GM21528 (cell line): ENCODE results near the gene GALNT13.

ENCODE experiments used
- ATAC-seq: cut with Tn5 transposase; IDR thresholded peaks from one replicate; pipeline ENCODE4 v1.9.1; 2021; ENCODE audit warnings: mild to moderate bottlenecking, moderate library complexity; ENCODE audit not compliant: unreplicated experiment, low FRiP score

Gene GALNT13

GRCh38 chr2:153871231-153872221 is at the start of gene GALNT13:
GALNT13 (plus strand) TSS chr2:153871922.
- no peak for ATAC-seq

- no peak for ATAC-seq
These were observed 47.8 kb upstream of the GALNT13 start for GRCh38 chr2:153823880-153824279.

- no peak for ATAC-seq
These were observed 43.4 kb upstream of the GALNT13 start for GRCh38 chr2:153828335-153828734.

DNA sequence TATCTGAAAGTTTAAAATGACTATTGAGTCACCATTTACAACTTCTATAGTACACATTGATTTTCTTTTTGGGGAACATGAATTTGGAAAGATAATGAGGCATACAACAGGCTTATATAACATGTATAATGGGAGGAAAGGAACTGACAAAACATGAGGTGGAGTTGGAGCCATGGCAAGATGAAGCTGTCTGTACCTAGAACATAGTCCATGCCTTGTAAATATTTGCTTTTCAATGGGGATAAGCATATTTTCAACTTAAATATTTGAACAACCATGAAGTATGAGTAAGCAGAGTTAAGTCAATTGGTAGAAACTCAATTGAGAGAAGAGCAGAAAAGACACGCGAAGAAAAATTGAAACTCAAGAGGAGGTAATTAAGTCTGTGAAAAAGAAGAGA is 37.1 kb upstream of the GALNT13 start:
- ATAC-seq: no peak

DNA sequence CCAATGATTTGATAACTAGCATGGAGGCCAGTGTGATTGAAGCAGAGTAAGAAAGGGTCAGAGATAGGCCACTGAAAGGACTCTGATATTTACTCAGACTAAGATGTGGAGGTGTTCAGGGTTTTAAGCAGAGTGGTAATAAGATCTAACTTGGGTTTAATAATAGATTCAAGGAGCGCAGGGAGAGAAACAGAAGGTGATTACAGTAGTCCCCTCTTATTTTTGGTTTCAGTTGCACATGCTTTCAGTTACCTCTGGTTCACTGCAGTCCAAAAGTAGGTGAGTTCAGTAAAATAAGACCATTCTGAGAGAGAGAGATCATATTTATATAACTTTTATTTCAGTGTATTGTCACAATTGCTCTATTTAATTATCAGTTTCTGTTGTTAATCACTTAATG is 13.5 kb upstream of the GALNT13 start:
- no peak for ATAC-seq

- no peak for ATAC-seq
These were observed 7.7 kb upstream of the GALNT13 start for GRCh38 chr2:153864022-153864421.

- ATAC-seq: no peak
These were observed 5.1 kb upstream of the GALNT13 start for GRCh38 chr2:153866595-153866994.

- no peak for ATAC-seq
These were observed 1.4 kb upstream of the GALNT13 start for GRCh38 chr2:153870308-153870707.

DNA sequence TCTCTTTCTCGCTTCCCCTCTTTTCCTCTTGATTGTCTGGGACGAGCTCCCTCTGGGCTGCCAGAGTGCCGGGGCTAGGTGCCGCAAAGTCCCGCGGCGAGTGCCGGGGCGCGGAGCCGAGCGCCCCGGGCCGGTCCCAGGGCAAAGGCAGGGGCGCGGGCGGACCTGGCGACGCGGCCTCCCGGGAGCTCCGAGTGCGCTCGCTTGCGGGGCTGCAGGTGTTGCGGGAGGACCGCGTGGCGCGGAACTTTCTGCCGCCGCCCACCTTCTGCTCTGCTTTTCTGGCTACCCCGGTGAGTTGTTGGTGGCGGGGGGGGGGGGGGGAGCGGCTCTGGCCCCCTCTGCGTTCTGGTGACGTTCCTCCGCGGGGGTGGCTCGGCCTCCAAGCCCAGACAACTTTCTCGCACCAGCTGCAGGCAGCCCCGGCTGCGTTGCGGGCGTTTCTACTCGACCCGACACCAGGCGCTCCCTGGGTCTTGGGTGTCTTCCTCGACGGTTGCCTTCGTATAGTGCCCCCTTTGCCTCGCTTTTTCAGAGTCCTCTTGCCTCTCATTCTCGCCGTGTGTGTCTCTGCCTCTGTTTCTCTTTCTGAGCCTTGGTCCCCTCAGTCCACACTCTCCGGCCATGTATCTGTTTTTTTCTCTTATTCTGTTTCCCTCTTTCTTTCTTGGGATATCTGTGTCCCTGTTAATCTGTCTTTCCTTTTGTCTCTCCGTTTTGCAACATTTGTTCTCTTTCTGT is 759 bp downstream of the GALNT13 start:
- no peak for ATAC-seq

DNA sequence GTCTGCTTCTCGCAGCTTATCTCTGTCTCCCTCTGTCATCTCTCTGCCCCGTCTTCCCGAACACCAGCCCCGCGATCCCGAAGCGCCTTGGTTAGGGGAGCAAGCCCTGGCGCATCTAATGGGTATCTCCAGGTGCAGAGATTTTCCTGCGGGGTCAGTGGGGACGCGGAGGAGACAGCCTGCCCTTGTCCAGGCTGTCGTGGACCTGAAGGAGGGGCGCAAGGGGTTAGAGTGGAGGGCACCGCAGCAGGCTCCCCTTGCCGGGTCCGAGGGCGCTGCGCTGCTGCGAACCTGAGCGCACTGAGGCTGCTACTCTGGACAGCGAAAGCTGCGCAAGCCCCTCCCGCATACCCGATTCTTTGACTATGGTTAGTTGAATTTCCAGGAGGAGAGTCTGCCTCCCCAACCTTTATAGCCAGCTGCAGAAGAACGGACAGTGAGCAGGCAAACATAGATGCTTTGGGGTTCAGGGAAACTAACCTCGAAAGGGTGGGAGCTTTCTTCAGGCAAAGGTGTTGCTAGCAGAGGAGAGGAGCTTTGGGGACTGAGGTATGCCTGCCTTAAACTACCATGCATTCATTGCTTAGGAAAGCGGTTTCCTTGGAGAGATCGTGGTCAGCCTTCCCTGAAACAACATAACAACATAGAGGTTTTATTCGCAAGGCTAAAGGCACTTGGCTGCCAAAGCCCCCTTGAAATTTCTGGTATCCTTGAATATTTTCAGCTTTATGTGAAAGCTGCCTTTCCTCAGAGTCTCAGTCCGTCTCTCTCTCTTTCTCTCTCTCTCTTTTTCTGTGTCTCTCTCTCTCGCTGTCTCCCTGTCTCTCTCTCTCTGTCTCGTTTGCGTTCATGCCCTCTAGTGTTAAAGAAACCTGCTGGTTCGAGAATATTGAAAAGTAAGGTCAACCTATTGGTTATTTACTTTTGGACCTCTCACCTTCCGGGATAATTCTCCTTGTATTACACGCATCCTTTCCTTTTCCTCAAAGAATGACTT is 1.6 kb downstream of the GALNT13 start:
- no peak for ATAC-seq

DNA sequence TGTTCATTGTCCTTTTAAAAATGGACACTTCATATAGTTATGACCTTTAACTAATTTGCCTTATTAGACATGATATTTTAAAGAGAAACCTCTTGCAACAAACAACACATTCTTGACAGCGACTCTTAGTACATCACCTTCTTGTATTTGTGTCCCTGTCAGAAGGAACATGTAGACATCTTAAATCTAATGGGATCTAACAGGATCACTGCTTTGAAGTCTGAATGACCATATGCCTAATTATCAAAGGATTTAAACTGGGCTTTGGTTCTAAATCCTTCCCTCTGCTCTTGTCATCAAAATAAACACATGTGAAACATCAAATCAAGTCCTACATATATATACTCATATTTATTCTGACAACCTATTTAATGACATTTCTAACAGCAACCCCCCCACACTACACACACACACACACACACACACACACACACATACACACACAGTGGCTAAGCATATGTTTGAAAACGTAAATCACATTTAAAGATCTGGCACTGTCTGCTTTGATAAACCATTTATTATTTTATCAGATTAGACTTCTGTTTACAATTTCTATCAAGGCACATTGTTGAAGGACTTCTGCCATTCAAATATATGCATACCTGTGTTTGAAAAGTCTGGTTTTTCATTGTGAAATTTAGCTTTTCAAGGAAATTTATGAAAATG is 4.2 kb downstream of the GALNT13 start:
- ATAC-seq: no peak

DNA sequence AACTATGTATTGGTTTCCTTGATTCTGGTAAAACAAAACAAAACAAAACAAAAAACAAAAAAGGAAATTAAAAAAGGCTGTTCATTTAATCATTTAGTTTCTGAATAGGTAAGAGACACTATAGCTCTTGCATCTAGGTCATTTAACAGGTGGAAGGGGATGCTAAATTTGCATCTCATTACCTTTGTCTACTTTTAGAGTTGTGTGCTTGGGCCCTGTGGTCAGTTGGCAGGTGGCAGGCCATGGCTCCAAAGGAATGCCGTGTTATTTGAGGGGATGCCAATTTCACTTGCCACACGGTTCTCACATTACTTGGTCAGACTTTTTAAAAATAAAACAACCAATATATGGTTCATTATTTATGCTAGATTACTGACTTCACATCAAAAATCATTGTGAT is 9.2 kb downstream of the GALNT13 start:
- ATAC-seq: no peak

DNA sequence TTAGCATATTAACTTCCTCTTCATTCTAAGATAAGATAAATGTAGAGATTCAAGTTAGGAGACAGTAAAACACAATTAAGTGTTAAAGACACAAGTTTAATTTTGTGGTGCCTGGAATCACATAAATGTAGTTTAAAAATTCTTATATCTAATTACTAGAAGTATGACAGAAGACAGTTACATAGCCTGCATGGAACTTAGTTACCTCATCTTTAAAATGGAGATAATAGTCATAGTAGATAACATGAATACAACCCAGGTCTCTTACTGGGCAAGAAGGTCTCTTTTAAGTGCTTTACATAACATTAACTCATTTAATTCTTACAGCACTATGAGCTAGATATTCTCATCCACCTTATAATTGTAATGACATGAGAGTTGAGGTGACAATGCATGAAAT is 15.1 kb downstream of the GALNT13 start:
- no peak for ATAC-seq

GRCh38 chr2:153890576-153890975 is 18.9 kb downstream of the GALNT13 start:
- no peak for ATAC-seq

DNA sequence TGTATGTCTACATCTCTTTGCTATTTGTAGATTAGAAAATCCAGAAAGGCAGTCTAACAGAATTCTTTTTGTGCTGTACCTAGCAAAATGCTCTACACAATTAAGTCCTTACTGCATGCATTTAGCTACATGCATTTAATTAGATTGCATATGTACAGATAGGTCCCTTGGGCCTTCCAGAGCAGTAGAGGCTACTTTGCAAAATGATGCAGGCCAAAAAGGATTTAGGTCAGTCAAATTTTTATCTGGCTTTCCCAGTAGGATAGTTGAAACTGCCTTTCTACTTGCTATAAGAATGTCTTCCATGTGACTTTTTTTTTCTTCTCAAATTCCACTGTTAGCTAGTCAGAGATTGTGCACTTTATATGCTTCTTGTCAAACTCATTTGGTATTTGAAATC is 19.3 kb downstream of the GALNT13 start:
- no peak for ATAC-seq

GRCh38 chr2:153912798-153913396 is 41.2 kb downstream of the GALNT13 start:
- no peak for ATAC-seq

GRCh38 chr2:153917570-153917969 is 45.8 kb downstream of the GALNT13 start:
- no peak for ATAC-seq

DNA sequence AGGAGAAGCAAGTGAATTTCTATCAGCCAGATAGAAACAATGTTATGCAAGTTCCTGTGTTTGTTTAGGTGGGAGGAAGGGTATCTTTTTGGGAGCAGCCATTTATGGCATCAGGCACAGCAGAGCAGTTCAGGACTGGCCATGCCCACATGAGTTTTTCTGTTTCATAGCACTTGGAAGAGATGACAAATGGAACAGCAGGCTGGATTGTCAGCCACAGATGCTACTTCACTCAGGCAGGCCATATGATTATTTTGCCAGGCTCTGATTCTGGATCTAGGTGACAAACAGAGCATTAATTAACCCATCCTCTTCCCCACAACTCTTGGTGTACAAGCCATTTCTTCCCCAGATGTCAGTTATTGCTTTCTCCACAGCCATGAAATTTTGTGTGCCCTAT is 63.8 kb downstream of the GALNT13 start:
- ATAC-seq: no peak

DNA sequence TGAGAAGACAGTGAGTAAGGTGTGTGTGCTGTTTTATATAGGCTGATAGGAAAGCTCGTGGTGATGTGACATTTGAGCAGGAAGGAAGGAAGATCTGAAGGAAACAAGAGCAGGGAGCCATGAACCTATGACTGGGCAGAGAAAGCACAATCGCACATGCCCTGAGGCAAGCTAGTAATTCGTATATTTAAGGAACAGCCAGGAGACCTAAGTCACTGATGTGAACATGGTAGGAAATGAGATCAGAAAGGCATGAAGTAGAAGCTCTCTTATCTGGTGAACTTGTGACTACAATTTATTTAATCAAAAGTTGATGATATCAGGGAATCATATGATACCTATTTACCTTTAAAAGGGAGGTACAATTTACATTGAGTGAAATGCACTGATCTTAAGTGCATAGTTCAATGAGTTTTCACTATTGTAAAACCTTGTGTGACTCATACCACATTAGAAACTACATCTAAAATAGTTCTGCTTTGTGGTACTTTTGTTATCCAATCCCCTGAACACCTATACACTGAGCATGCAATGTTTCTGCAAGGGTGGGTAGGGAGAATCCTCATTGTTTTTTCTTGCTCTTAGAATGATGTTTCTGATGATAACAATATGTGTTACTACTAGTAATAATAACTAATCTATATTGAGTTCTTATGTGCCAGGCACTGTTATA is 67.5 kb downstream of the GALNT13 start:
- ATAC-seq: no peak
